Ureter (tissue), 1 donor: ENCODE data around the gene PGC. TPM values are rescaled to one million over a fixed set of nuclear protein-coding genes. Genes with fewer than 3 reads are reported as not detected.

Experiments used
- DNase-seq: peaks from one replicate; pipeline ENCODE4 v3.0.0-alpha.2; 2020; ENCODE audit warnings: low spot score
- total RNA-seq: library from RNA; stranded (reverse); gene quantifications from one replicate; pipeline ENCODE4 v1.2.4, GENCODE V29; 2023
- donor health status: DM: yes; HTN: yes; CAD: no.

PGC gene
- total RNA-seq, 1 donor from 2014 or later, result not detected

DNA sequence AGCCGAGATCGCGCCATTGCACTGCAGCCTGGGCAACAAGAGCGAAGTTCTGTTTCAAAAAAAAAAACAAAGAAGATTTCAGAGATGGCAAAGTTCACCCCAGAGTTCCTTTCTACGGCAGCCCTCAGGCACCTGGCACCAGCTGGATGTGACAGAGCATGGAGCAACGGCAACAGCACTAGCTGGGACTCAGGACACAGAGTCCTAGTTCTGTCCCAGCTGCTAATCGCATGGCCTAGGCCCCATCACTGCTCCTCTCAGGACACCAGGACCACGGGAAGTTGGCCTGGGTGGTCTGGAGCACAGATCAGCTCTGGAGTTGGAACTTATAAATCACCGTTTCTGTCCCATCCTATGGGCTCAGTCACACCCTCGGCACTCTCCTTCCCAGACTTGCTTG, 1.1 kb downstream of the PGC start:
- DNase-seq, result no peak

DNA sequence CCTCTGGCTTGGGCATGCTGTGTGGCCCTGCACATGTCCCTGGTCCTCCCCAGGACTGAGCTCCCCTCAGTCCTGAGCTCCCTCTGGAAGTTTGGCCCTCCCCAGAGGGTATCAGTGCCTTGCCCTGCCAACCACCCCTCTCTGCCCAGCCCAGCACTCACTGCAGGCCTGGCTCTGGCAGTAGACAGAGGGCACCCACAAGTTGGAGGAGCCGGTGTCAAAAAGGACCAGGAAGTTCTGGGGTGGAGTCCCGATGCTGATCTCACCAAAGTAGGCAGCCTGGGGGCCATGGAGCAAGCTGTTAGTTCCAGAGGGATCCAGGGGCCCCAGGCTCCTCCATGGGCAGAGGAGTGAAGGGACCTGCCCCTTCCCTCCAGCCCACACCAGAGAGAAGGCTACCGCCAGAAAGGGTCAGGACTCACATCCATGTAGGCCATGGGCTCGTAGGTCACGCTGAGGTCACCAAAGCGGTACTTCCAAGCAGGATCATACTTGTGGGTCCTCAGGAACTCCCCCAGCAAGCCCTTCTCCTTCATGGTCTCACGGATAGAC, 2.9 kb downstream of the PGC start:
- no peak for DNase-seq

DNA sequence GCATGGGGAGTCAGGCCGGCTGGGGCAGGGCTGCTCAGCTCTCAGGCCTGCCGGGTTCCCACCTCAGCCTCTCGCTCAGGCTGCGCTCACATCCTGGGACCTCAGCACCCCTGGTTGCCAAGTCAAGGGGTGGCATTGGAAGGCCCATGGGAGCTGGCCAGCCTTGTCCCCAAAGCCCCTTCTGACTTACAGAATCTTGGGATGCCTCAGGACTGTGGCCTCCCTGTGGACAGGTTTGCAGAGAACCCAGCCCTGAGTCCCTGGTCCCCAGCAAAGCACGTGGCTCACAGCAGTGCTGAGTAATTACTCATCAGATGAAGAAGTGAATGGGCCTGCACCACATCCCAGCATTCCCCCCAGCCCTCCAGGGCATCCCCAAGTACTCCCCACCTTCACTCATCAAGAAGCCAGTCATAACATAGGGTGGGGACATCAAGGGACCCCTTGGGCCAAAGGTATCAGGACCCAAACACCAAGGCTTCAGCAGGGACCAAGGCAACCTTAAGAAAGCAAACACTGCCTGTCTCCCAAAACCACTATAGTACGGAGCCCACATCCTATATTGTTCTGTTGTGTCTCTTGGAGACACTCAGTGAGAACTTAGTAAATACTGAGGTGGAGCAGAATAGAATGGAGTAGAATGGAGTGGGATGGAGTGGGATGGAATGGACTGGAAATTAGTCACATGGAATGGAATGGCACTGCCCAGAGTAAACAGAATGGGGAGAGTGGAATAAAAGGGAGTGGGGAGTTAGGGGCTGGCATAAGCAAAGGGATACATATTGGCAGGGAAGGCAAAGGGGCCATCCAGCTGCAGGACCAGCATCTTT, 3.6 kb downstream of the PGC start:
- DNase-seq, result no peak

DNA sequence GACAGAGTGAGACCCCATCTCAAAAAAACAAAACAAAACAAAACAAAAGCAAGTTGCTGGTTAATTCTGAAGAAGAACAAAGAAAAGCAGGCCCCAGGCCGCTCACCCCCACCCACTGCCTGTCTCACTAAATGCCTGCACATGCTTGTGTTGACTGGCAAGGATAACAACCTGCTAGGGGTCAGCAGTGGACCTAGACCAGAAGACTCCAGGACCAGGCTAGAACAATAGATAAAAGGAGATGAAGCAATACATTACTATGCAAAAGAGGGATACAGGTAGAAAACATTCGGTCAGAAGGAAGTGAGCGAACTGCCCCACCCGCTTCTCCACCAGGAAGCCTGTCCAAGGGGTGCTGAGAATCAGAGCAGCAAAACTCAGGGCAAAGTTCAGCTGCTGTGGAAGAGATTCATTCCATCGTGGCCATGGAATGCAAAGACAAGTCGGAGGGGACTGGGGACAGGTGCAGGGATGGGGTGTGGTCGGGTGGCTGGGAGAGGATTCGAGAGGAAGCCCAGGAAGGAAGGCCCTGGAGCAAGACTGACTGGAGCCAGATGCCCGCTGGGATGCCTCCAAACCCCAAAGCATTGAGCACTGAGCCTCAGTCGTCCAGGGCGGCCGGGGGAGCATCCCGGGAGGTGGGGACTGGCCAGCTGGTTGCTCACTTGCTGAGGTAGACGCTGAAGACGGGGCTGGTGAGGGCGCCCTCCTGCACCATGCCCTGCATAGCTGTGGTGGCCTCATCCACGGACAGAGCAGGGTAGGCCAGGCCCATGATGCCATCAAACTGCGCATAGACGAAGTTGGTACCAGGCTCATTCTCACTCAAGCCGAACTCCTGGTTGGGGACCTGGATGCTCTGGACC, 5.3 kb downstream of the PGC start:
- DNase-seq, result no peak

GRCh38 chr6:41740366-41741162, 6.6 kb downstream of the PGC start:
- no peak for DNase-seq

- DNase-seq, result no peak
Measured at GRCh38 chr6:41739041-41739440, 8.2 kb downstream of the PGC start.

GRCh38 chr6:41737591-41738130, 9.5 kb downstream of the PGC start:
- DNase-seq, result no peak

DNA sequence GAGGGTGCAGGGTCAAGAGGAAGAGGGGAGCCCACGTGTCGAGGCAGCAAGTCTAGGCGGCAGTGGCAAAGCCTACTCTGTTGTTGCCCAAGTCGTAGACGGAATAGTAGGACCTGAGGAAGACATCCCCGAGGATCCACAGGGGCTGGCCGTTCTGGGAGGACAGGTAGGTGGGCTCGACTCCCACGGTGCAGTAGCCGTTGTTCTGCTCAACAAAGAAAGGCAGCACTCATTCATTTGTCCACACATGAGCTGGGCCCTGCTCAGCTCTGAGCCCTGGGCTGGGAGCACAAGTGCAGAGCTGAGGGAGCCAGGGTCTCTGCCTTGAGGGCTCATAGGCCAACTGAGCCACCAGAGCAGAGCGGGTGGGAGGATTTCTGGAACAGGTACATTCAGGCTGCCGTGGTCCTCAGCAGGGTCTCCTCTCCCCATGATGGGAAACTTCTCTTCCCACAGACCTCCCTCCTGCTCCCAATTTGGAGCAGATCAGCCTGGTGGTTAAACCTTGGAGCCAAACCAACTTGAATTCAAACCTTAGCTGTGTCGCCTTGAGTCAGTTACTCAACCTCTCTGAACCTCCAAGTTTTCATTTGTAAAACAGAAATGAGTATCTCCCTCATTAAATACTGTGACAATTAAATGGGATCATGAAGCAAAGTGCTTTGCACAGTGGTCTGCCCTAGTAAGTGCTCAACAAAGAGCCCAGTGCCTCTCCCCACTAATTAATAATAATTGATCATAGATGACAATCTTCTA, 10.2 kb downstream of the PGC start:
- DNase-seq, result no peak

- no peak for DNase-seq
Measured at GRCh38 chr6:41736186-41736733, 10.9 kb downstream of the PGC start.

- DNase-seq, result peak; percentile 95
Measured at GRCh38 chr6:41735427-41736185, 11.6 kb downstream of the PGC start, which contains the start of gene TFEB. TFEB (minus strand) TSS chr6:41735608; CDS start chr6:41691213, 44,395 bp downstream.

GRCh38 chr6:41734666-41735426, 12.4 kb downstream of the PGC start:
- DNase-seq, result peak; percentile 88

DNA sequence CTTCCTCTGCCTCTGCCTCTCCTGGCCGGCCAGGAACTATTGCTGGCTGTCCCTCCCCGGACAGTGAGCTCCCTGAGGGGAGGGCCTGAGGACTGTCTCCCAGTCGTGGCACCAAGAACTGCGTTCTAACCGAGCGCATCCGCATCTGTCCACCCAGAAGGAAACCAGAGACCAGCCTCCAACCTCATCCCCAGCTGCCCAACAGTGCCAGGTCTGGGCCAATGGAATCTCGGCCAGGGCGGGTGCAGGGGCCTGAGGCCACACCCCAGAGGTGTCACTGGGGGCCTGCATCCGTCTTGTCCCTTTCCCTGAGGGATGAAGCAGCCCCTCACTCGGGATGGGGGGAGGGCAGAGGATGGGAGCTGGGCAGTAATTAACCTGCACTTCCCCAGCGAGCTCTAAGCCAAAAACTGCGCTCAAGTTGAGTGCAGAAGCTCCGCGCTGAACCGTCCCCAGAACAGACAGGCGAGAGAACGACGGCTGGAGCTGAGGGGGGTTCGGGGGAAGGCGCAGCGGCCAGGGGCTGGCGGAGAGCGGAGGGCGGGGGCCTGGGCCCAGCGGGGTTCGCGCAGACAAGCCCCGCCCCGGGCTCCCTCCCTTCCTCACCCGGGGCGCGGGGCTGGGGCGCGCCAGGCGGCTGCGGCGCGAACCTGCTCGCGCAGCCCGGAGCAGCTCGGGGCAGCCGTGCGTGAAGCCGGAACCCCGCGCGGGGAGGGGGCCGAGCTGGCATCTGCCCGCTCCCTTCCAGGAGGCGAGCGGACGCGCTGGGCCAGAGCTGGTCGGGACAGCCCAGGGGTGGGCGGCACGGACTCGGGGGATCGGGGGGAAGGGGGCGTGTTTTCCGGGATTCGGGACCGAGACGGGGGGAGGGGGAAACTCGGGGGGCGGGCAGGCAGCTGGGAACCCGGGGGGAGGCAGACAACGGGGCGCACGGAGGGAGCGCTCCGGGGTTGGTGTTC, 13.2 kb downstream of the PGC start:
- peak; percentile 78 for DNase-seq

- no peak for DNase-seq
Measured at GRCh38 chr6:41733360-41733706, 13.9 kb downstream of the PGC start.

DNA sequence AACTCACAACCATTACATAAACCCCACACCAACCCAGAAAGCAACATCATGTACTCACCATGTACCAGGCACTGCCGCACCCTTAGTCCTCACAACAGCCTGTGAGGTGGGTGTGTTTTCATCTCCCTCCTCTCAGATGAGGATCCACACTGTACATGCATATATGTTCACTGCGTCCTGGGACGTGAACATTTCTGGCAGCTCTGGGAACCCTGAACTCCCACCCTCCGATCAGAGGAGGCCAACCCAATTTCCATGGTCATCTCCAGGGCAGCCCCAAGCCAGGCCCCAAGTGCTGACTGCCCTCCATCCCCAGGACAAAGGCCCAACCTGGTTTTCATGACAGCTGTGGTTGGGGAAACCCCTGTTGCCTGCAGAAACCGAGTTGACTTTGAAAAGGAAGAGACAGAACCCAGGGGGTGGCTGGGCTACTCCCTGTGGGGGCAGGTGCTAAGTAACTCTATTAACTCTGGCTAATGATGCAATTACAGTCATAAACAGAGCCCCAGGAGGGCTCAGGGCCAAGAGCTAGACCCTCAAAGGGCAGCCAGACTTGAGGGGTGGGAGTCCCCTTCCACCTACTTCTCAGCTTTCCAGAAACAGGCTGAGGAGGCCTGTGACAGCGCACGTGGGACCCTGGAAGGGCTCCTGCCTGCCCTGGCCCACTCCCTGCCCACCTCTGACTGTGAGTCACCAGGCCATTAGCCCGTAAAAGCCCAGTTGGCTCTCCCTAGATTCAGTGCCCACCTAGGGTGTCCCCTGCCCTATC, 14.4 kb downstream of the PGC start:
- no peak for DNase-seq

DNA sequence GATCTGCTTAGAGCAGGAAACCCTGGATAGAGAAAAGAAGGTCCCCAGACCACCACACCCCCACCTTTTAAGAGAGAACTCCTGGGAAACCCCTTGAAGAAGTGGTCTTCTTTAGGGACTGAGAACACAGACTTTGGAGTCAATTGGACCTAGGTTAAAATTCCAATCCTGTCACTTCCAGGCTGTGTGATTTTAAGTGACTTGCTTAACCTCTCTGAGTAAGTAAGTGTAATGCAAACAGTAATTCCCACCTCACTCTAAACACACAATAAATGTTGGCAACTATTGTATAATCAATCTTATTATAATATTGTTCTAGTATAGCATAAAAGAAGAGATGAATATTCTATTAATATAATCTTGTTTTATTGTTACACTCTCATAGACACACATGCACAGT, 15.0 kb downstream of the PGC start:
- no peak for DNase-seq

GRCh38 chr6:41731561-41732086, 15.6 kb downstream of the PGC start:
- no peak for DNase-seq
